Activated CD4-positive, alpha-beta T cell treated with anti-CD3 and anti-CD28 coated beads, Interleukin-10, Interleukin-2, amounts not matched to agents 100 ng/mL and 50 ng/mL, durations not matched to agents 16 hours and 8 hours (primary cell): ENCODE measurements around the gene GJD2.

ENCODE experiments used
- DNase-seq: peaks from one replicate; pipeline ENCODE4 v3.0.0-alpha.2; 2020

Gene GJD2

DNA sequence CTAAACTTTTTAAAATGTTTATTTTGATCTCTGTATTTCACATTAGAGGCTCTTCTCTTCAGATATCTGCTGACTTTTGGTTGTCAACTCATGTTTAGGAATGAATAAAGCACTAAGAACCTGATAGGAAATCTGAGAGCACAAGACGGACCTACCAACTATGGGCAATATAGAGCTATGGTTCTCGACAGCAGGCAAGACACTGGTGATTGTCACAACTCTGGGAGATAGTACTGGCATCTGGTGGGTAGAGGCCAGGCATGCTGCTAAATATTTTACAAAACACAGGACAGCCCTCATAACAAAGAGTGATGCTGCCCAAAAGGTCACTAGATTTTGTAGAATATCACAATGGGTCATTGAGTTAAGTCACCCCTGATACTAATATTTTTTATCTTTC is 17.5 kb upstream of the GJD2 start:
- DNase-seq, result no peak

DNA sequence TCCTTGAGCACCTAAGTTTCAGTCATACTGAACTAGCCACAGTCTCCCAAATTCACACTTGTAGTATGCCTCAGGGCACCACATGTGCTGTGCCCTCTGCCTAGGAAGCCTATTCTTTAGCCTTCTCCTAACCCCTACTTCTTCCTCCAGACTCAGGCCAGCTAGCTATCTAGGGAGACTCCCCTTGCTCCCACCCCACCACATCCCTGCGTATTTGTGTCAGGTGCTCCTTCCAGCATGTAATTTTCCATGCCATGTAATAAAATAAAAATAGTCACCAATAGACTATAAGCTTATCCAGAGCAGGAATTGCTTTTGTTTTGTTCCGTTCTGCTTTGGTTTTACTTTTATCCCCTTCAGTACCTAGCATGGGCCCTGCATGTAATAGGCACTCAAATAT is 14.9 kb upstream of the GJD2 start:
- DNase-seq, result no peak

DNA sequence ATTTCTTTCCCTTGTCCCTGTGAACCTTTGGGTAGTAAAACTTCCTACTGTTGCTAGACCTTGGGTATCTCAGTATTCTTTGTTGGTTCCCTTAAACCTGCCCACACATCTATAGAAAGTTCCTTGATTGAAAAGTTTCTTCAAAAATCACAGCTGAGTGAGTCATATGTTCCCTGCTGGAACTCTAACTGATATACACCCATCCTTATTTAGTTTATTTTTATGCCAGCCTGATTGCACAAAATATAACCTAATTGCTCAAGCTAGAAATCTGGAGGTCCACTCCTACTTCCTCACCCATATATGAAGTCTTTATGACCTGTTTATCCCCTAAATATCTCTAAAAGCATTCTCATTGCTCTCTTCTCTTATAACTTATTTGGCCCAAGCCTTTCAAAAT is 13.7 kb upstream of the GJD2 start:
- no peak for DNase-seq

- DNase-seq, result no peak
These were observed 10.9 kb upstream of the GJD2 start for GRCh38 chr15:34765741-34766140.

- no peak for DNase-seq
These were observed 6.1 kb upstream of the GJD2 start for GRCh38 chr15:34760909-34761308.

DNA sequence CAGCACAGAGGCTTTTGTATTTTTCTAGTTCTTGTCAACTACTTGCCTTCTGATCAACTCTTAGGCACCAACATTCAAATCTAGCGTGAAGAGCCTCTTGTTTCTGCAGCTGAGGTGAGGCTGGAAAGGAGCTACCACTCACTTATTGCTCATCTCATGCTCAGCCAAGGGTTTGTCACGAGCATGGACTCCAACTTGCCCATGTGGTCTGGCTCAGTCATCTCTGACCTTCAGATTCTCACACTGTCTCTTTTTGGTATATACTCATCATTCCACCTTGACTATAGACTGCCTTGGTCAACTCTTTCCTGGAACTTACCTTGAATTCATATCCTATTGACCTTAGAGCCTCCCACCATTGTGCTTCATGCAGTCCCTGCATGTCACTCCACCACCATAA is 5.2 kb upstream of the GJD2 start:
- DNase-seq, result no peak

DNA sequence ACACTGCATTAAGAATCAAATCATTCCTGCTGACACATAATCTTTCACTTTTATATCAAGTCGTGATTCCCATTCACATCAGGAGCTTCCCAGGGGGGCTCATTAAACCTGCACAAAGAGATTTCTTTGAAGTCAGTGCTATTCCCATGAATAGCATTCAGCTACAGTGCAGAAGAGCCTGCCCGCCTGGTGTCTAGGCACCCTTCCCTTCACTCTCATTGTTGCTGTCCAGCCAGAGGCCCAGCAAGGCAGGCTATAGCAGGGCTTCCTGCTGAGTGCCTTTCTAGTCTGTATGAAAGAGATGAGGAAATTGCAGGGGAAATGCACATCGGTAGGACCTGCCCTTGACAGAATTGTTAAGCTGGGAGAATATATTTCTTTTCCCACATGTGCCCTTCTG is 4.5 kb upstream of the GJD2 start:
- no peak for DNase-seq

DNA sequence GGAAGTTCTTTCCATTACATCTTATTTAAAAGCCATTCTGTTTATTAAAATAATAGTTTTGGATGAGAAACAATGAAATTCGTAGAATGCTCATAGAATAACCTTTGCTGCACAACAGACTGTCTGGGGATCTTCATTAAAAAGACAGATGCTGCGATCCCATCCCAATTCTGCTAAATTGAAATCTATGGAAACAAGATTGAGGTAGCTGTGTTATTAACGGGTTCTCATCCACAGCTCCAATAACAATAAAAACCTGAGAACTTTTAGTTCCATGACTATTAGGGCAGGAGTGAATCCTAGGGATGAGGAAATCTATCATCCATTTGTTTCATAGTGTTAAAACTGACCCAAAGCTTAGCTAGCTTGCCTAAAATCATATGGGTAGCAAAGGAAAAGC is 2.5 kb upstream of the GJD2 start:
- DNase-seq, result no peak

GRCh38 chr15:34755419-34755773 is 598 bp upstream of the GJD2 start:
- no peak for DNase-seq

DNA sequence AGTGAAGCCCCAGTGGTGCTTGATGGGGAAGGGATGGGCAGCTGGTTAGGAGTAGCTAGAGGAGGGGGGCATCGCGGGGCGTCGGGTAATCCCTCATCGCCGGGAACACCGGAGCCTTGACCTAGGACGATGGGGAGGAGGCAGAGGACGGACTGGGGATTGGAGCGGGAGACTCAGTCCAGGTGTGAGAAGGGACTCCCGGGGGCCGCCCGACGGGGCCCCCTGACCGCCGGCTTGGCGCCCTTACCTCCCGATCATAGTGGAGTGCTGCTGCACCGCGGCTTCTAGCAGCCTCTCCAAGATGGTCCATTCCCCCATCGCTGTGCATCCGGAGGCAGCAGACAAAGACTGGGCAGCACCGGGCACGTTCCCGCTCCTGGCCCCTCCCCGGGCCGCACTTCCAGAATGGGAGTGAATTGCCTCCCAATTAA is 612 bp downstream of the GJD2 start:
- no peak for DNase-seq

DNA sequence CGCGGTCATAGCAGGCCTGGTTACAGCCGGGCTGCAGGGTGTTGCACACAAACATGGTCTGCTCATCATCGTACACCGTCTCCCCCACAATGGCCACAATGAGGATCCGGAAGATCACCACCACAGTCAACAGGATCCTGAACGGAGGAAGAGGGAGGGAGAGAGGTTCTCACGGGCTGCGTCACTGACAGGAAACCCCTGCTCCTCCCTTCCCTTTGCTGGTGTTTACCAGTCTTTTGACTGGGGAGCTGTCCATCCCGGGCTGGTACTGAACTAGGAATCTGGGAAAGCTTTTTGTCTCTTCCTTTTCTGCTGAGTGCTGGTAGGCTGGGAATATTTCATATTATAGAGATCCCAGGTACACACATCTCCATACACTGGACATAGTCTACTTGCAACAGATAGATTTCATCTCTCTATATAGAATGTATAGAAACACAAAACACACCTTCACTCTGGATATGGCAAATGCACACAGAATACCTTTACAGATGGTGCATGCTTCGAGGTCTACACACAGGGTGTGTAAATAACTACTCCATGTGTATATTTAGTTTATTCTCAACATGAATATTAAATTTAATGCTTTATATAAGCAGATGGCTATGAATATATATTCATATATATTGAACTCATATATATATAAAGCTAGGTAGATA is 1.4 kb downstream of the GJD2 start:
- no peak for DNase-seq

GRCh38 chr15:34749691-34750090 is 5.1 kb downstream of the GJD2 start:
- no peak for DNase-seq

GRCh38 chr15:34739346-34739745 is 15.5 kb downstream of the GJD2 start:
- no peak for DNase-seq

GRCh38 chr15:34738002-34738401 is 16.8 kb downstream of the GJD2 start:
- no peak for DNase-seq

DNA sequence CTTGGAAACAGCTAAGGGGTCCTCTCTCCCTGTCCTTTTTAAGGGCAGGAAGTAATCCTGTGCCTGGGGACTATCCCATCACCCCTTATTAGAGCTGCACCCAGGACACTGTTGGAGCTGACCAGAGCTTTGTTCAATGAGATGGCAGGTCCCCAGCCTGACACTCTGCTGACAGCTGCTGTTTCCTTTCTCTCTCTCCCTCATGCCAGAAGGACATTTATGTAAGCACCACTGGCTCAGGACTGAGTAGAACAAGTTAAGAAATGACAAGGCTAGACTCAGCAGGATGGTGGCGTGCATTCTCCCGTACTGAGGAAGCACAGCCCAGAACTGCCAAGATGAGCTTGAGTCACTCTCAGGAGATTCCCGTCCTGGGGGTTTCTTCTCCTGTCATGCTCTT is 17.3 kb downstream of the GJD2 start:
- no peak for DNase-seq

DNA sequence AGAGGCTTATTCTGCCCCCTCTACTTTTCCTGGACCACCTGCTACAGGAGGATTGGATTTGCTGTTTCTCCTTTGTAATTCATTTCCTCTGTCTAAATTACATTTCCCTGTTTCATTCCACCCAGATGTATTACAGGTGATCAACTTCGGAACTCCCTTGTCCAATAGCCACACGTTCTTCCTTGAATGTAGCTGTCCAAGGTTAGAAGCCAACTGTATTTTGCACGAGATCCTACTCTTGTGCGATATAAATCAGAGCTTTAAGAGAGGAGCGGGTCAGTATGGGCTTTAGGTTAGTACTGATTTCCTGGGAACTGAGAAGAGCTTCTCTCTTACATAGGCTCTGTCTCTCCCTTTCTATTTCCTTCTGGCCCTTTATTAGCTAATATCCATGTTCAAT is 20.5 kb downstream of the GJD2 start:
- no peak for DNase-seq

- DNase-seq, result no peak
These were observed 21.2 kb downstream of the GJD2 start for GRCh38 chr15:34733621-34734020.

GRCh38 chr15:34732430-34732829 is 22.4 kb downstream of the GJD2 start:
- DNase-seq, result no peak

- DNase-seq, result no peak
These were observed 24.1 kb downstream of the GJD2 start for GRCh38 chr15:34730701-34731100.

DNA sequence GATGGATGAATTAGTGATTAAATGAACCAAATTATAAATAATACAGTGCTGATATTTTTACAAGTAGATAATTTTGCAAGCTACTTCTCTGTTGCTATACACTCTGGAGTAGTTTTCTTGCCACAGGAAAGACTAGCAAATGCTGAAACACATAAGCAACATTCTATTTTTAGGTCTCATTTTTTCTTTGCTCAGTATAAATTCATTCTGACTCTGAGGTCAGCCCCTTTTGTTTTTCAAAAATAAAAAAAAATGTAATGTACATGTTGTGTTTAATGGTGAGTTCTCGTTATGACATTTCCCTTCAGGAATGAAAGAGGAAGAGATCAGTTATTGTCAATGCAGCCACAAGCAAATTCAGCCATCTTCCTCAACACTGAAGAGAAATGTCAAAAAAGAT is 24.9 kb downstream of the GJD2 start:
- DNase-seq, result no peak

GRCh38 chr15:34729056-34729455 is 25.7 kb downstream of the GJD2 start:
- DNase-seq, result no peak

DNA sequence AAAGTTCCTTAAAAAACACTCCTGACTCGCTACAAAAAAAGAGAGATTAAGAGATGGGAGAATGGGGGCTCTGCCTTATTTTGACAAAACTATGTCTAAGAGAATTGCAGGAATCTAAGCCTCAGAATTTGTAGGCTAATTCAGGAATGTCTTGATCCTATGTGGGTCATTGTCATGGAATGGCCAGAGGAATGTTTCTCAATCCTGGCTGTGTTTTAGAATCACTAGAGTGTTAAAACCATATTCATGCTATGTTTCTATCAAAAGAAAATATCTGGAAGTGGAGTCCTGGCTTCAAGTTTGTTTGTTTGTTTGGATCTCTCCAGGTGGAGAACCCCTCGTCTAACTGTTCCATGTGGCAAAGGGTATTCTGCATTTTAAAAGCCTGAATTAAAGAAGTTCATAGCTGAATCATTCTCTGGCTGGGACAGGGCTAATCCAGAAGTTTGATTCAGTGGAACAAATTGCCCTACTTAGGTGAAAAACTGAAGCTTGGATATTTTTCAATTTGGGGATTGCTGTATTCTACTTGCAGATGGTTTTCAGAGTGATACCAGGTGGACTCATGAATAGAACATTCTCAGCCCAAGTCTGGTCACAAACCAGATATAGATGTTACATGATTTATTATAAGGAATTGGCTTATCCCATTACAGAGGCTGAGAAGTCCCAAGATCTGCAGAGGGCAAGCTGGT is 28.2 kb downstream of the GJD2 start:
- DNase-seq, result no peak

- no peak for DNase-seq
These were observed 29.2 kb downstream of the GJD2 start for GRCh38 chr15:34725556-34725955.

- no peak for DNase-seq
These were observed 30.3 kb downstream of the GJD2 start for GRCh38 chr15:34724481-34724880.

DNA sequence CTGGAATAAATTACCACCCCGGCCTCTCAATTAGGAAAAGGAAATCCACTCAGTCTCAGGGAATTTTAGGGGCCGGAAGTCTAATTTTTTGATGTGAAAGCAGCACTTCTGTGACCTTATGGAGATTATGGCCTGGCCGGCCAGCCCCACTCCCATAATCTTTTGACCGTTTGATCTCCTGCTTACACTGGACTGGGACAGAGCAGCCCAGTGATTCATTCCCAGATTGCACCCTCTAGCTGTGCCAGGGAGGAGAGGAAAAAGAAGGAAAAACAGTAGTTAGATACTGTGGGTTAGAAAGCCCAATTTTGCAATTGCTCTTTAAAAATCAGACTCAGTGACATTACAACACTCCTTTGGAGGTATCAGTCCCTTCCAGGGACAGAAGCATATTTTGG is 32.4 kb downstream of the GJD2 start:
- no peak for DNase-seq
